ENCODE data around the gene KLHL25. TPM values are rescaled to one million over a fixed set of nuclear protein-coding genes. Genes with fewer than 3 reads are reported as not detected.

Gene KLHL25
- polyA plus RNA-seq, 1 experiment, result 4.5 TPM

DNA sequence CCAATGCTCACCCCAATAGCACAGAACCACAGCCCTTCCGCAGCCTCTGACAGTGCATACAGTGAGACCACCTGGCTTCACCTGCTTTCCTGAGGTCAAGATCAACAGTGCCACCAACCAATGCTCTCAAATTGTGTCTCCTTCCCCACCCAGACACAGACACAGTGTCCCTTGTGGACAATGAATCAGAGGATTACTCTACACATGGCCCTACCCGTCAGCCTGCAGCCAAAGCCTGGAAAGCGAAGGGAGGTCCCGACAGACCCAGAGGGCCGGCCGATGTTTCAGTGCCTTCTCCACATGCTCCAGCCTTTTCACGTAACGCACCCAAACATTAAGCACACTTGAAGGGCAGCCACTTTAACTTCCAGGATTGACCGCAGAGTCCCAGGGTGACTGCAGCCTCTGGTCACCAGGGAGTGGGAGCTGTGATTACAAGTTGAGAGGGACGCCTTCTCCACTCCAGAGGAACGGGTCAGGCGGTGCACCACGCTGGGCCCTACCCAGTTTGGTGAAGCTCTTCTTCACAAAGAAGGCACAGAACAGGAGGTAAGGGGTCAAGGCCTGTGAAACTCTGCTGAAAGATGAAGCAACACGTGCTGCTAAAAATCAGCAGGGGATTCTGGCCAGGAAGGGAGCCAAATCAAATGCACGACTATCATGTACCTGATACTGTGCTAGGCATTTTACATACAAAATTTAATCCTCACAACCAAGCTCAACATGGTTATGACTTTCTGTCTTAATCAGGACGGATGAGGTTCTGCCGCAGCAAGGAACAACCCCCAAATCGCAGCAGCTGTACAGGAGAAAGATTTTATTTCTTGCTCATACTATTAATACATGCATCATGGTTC lies 17.2 kb downstream of the KLHL25 start:
- POLR2A ChIA-PET, result no interaction called here
- no peaks in the 10 kb centered on the region for H3K27me3 ChIP-seq (ENCODE audit: control insufficient read depth, insufficient read depth, low read length)
- DNase-seq (ENCODE audit: low read depth), result no peak
- no peak overlapping the region for H3K4me3 ChIP-seq (ENCODE audit: low read depth, low read length)
- TF ChIP-seq CTCF (IDR thresholded peaks at IDR 0.05; ENCODE audit: insufficient read depth, low read depth, low read length), result no peak
- no peaks in the 10 kb centered on the region for H3K36me3 ChIP-seq (ENCODE audit: control insufficient read depth, insufficient read depth, low read length)
- CTCF ChIA-PET, result interaction anchor here (0.5 to 1.6 kb wide), 2 partner anchors 13 to 32 kb away, joined by 5 read pairs; no protein-coding TSS in a partner anchor

GRCh38 chr15:85773970-85774369 lies 20.8 kb downstream of the KLHL25 start:
- H3K27me3 ChIP-seq (ENCODE audit: control insufficient read depth, insufficient read depth, low read length), result no peaks in the 10 kb centered on the region
- CTCF ChIA-PET, result interaction anchor here (1.3 kb wide), 1 partner anchor 58 kb away, joined by 4 read pairs; no protein-coding TSS in a partner anchor
- no peak for TF ChIP-seq CTCF (IDR thresholded peaks at IDR 0.05; ENCODE audit: insufficient read depth, low read depth, low read length)
- POLR2A ChIA-PET, result no interaction called here
- no peak for DNase-seq (ENCODE audit: low read depth)
- H3K36me3 ChIP-seq (ENCODE audit: control insufficient read depth, insufficient read depth, low read length), result no peaks in the 10 kb centered on the region
- no peak overlapping the region for H3K4me3 ChIP-seq (ENCODE audit: low read depth, low read length)

DNA sequence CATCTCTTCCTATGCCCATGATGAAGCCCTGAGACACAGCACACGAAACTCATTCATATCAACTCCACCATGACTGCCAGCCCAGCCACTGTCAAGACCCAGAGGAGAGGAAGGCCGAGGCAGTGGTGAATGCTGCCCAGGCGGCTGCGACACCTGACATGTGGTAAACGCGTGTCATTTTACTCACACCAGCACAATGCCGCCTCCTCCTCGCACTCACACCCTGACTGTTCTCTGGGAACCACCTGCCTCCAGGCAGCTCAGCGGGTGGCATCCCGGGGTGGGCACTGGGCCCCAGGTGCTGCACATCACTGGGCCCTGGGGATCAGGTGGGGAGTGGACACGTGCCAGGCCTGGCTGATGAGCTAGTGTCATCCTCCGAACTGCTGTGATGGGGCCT lies 21.5 kb downstream of the KLHL25 start:
- CTCF ChIA-PET, result interaction anchor here (0.5 kb wide), 1 partner anchor 81 kb away, joined by 3 read pairs; no protein-coding TSS in a partner anchor
- H3K36me3 ChIP-seq (ENCODE audit: control insufficient read depth, insufficient read depth, low read length), result no peaks in the 10 kb centered on the region
- no peak for DNase-seq (ENCODE audit: low read depth)
- no peaks in the 10 kb centered on the region for H3K27me3 ChIP-seq (ENCODE audit: control insufficient read depth, insufficient read depth, low read length)
- H3K4me3 ChIP-seq (ENCODE audit: low read depth, low read length), result no peak overlapping the region
- TF ChIP-seq CTCF (IDR thresholded peaks at IDR 0.05; ENCODE audit: insufficient read depth, low read depth, low read length), result no peak
- POLR2A ChIA-PET, result no interaction called here

- TF ChIP-seq CTCF (IDR thresholded peaks at IDR 0.05; ENCODE audit: insufficient read depth, low read depth, low read length), result no peak
- no peak for DNase-seq (ENCODE audit: low read depth)
- CTCF ChIA-PET, result no interaction called here
- no peaks in the 10 kb centered on the region for H3K27me3 ChIP-seq (ENCODE audit: control insufficient read depth, insufficient read depth, low read length)
- POLR2A ChIA-PET, result no interaction called here
- H3K36me3 ChIP-seq (ENCODE audit: control insufficient read depth, insufficient read depth, low read length), result no peaks in the 10 kb centered on the region
- H3K4me3 ChIP-seq (ENCODE audit: low read depth, low read length), result no peak overlapping the region
These were observed 22.1 kb downstream of the KLHL25 start for GRCh38 chr15:85772668-85773067.

DNA sequence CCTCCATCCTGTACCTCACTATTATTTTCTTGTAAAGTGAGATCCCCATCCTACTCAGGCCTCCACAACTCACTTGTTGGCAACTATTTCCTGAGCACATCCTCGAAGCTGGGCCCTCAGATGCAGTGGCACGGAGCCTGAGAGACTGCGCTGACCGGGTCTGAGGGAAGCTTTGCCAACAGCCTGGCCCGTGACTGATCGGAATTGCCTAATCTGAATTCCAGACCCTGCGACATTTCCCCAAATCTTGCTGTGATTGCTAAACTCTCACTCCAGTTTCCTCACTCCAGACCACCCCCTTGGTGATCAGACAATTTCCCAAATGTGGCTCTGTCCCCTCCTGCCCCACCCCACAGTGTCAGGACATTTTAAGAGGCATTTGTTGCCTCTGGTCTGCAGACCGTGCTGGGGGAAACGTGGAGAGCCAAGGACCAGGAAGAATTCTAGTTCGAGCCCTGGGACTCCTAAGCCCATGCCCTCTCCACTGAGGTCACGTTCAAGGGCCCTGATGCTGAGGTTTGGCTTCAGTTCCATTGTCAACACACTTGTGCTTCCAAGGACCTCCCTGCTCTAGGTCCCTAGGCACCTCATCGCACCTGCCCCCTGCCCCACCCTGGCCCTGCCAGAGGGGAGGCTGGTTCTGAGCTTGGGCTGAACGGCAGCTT lies 22.8 kb downstream of the KLHL25 start:
- ChIA-PET CTCF (interaction anchor here (0.8 to 1.4 kb wide), 2 partner anchors 54 to 68 kb away, joined by 3 to 4 read pairs; no protein-coding TSS in a partner anchor), POLR2A (interaction anchor here (0.5 kb wide), 1 partner anchor 19 kb away, joined by 3 read pairs; no protein-coding TSS in a partner anchor)
- Histone ChIP-seq H3K27me3 (ENCODE audit: control insufficient read depth, insufficient read depth, low read length) (no peaks in the 10 kb centered on the region), H3K4me3 (ENCODE audit: low read depth, low read length) (no peak overlapping the region), H3K36me3 (ENCODE audit: control insufficient read depth, insufficient read depth, low read length) (no peaks in the 10 kb centered on the region)
- no peak for DNase-seq (ENCODE audit: low read depth)
- TF ChIP-seq CTCF (IDR thresholded peaks at IDR 0.05; ENCODE audit: insufficient read depth, low read depth, low read length), result no peak
